Stimulated activated CD4-positive, alpha-beta T cell treated with anti-CD3 and anti-CD28 coated beads, Interleukin-1b, Interleukin-23, amount 100 ng/mL, for 24 hours (primary cell): ENCODE measurements around the gene PM20D2.
A peak's percentile ranks its signal among the peaks of the same experiment; 100 is the strongest.
"Not testable (repeated sequence)": the region's sequence is repeated elsewhere in the genome, so short reads cannot be mapped to it uniquely, and the experiment has no call there.

Experiments
- DNase-seq, 4 experiments: peaks; one replicate each; pipeline ENCODE4 v3.0.0-alpha.2; 2020; ENCODE audit warnings: low read depth in 4 of 4, low spot score in 1 of 4

The PM20D2 gene, protein sequence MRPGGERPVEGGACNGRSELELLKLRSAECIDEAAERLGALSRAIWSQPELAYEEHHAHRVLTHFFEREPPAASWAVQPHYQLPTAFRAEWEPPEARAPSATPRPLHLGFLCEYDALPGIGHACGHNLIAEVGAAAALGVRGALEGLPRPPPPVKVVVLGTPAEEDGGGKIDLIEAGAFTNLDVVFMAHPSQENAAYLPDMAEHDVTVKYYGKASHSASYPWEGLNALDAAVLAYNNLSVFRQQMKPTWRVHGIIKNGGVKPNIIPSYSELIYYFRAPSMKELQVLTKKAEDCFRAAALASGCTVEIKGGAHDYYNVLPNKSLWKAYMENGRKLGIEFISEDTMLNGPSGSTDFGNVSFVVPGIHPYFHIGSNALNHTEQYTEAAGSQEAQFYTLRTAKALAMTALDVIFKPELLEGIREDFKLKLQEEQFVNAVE

DNA sequence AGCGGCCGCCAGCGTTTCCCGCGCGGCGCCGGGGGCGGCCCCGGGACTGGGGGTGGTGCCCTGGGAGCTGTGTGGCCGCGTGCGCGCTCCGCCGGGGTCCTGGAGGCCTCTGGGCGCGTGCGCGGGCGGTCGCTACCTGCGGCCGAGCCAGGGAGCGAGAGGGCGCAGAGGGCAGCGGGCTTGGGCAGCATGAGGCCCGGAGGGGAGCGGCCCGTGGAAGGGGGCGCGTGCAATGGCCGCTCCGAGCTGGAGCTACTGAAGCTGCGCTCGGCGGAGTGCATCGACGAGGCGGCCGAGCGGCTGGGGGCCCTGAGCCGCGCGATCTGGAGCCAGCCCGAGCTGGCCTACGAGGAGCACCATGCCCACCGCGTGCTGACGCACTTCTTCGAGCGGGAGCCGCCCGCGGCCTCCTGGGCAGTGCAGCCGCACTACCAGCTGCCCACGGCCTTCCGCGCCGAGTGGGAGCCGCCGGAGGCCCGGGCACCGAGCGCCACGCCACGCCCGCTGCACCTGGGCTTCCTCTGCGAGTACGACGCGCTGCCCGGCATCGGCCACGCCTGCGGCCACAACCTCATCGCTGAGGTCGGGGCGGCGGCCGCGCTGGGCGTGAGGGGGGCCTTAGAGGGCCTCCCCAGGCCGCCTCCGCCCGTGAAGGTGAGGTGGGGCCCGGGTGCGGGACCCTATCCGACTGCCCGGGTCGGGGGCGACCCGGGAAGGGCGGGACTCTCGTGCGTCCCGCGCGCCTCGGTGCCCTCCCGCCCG is at the start of gene PM20D2:
TSS of gene PM20D2 (plus strand) at position 100 of the 762 bp plus-strand sequence. CDS start at position 190, 90 bp downstream.
- DNase-seq = peak; percentile 11 to 70 (median 50)

GRCh38 chr6:89098461-89098860 is 47.4 kb upstream of the PM20D2 start:
- no peak for DNase-seq

DNA sequence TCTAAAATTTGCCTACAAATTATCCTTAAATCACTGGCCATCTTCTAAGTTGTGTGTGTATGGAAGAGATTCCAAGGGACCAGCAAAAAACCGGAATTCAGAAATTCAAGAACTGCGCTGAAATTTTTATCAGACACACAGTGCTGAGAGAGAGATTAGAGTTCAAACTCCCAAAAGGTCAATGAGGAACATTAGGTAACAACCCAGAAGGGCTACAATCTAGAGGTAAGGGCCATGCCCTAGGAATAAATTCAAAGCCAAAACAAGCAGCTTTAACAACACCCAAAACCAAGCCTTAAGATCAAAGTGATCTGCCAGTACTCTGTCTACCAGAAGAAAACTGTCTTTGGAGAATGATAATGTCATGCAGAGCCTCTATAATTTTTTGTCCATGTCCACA is 45.7 kb upstream of the PM20D2 start:
- DNase-seq = no peak

- DNase-seq = no peak
Measured at GRCh38 chr6:89110284-89110683, 35.6 kb upstream of the PM20D2 start.

GRCh38 chr6:89111933-89112332 is 33.9 kb upstream of the PM20D2 start:
- DNase-seq = no peak

DNA sequence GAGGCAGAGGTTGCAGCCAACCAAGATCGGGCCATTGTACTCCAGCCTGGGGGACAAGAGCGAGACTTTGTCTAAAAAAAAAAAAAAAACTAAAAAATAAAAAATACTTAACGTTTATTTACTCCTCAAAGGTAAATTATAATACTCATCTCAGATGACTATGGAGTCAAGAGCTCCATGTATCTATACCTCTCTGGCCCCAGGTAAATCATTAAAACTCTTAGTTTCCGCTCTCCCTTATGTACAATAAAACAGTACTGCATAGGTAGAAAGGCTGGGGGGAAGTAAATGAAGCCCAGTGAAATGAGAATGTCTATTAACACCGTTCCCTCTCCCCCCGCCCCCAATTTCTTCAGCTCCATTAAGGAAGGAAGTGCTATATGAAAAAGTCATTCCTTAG is 29.2 kb upstream of the PM20D2 start:
- DNase-seq = no peak

- peak in 3 of 4 experiments; percentile 4 to 25 (median 11) for DNase-seq
Measured at GRCh38 chr6:89117211-89118108, 28.4 kb upstream of the PM20D2 start, which contains the start of gene SRSF12. Gene SRSF12 (minus strand): TSS chr6:89118071. CDS start chr6:89117887, 184 bp downstream.

GRCh38 chr6:89118931-89119330 is 26.9 kb upstream of the PM20D2 start:
- DNase-seq = no peak

GRCh38 chr6:89120371-89120770 is 25.5 kb upstream of the PM20D2 start:
- DNase-seq = no peak

GRCh38 chr6:89121934-89122333 is 23.9 kb upstream of the PM20D2 start:
- DNase-seq = no peak

DNA sequence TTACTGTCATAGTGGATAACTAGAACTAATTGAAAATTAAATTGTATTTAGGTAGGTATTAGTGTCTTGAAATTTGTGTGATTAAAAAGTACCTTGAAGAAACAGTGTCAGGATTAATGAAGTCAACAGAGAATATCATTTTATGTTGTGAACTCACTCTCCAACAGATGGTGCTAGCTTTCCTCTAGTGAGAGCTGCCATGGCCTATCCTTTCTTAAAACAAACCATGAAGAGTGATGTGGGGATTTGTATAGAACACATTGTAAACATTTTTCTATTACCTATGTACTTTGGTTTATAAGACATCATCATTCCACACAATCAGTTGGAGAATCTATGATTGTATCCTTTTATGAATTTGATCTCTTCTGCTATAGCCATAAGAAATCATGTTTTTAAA is 23.2 kb upstream of the PM20D2 start:
- no peak for DNase-seq

DNA sequence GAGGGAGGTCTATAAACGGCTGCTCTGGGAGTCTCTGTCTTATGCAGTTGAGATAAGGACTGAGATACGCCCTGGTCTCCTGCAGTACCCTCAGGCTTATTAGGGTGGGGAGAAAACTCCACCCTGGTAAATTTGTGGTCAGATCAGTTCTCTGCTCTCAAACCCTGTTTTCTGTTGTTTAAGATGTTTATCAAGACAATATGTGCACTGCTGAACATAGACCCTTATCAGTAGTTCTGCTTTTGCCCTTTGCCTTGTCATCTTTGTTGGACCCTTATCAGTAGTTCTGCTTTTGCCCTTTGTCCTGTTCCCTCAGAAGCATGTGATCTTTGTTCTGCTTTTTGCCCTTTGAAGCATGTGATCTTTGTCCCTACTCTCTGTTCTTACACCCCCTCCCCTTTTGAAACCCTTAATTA is 17.6 kb upstream of the PM20D2 start:
- not testable (repeated sequence) for DNase-seq

DNA sequence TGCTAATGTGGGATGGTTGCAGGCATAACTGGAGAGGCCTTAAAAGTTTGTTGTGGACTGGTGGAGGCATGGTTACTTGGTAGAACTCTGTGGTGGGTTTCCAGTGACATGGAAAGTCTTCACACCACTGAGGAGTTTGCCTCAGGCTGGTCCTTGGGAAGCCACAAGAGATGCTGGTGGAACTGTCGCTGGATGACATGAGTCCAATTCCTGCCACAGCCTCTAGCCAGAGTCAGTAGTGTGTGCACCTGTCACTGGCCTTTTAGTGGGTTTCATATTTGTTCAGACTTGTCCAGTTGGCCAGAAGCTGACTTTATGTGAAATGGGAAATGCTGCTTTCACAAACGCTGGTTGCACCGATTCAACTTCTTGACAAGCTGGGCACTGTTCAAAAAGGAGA is 14.3 kb upstream of the PM20D2 start:
- no peak for DNase-seq

DNA sequence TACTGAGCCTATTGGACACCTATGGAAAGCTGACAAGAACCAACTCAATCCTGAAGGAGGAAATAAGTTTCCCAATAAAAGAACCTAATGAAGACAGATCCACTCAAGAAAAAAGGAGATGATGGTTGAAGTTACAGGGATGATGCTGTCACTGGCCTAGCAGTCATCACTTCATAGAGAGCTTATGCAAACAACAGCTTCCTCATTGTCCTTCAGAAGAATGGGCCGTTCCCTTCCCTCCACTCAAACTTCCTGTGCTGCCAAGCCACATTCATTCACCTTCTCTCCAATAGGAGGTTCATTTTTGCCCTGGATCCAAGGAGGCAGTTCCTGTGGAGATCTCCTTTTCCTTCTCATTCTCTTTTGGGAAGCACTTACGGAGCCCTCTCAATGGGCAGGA is 13.8 kb upstream of the PM20D2 start:
- DNase-seq = no peak

DNA sequence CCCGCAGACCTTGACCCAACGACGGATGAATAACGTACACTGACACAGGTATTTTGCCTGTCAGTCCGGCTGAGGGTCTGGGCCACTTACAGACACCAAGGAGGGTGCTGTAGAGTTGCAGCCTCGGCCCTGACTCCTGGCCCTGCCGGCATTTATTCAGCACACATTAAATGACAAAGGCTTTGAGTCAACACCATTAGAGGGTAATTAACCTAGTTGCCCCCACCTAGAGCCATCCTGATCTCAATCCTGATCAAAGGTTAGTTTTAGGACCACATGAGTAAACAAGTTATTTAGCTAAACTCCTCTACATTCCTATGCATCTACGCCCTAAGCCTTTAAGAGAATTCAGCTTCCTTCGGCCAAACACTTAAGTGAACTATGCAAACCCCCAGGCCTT is 11.9 kb upstream of the PM20D2 start:
- DNase-seq = no peak

DNA sequence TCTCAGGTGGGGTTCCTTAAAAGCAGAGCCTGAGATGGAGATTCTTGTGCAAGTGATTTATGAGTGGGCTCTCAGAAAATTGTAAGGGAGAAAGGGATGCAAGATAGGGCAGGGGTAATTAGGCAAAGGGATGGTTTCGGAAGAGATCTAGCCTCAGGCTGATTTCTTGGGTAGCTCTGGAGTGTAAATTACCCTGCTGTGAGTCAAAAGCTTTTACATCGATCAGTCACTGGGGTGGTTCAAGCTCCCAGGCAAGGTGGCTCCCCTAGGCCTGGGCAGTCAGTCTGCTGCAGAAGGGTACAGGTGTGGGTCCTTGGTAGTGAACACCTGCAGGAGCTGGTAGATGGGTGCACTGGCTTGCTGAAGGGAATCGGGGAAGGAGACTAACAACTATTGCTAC is 11.1 kb upstream of the PM20D2 start:
- no peak for DNase-seq

- no peak for DNase-seq
Measured at GRCh38 chr6:89138173-89138572, 7.7 kb upstream of the PM20D2 start.

DNA sequence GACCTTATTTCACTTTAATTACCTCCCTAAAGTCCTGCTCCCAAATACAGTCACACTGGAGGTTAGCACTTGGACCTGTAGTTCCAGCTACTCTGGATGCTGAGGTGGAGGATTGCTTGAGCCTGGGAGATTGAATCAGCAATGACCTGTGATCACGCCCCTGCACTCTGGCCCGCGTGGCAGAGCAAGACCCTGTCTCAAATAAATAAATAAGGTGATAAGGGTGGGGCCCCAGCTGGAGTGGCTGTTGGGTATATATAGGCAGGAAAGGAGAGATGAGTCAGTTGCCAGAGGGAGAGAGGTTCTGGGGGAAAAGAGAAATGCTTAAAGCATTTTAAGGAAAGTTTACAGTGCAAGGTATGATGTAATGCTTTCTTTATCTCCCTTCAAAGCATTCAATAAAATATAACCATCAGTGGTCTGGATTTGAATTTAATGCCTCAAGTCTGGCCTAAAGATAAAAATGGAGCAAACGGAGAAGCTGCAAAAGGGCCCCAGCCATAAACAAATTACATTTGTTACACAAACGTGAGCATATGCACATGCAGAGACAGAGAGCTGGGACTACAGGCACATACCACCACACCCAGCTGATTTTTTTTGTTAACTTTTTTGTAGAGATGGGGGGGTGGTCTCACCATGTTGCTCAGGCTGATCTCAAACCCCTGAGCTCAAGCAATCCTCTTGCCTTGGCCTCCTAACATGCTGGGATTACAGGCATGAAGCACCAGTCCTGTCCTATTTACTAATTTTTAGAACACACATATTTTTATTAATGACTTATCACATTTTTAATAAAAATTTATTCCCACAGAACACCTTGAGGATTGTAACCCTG is 6.1 kb upstream of the PM20D2 start:
- DNase-seq = no peak

GRCh38 chr6:89140347-89141156 is 5.3 kb upstream of the PM20D2 start:
- no peak for DNase-seq
